Activated T-helper 1 cell treated with anti-CD3 and anti-CD28 coated beads, Interleukin-2, amount 50 U/mL, for 16 hours (primary cell): ENCODE measurements around the gene CACTIN.
"Not testable (repeated sequence)": the region's sequence is repeated elsewhere in the genome, so short reads cannot be mapped to it uniquely, and the experiment has no call there.

ENCODE experiments used
- DNase-seq, 2 donors: peaks; one replicate each; pipeline ENCODE4 v3.0.0-alpha.2; 2020; ENCODE audit warnings: low read depth in 1 of 2, low spot score in 1 of 2

Gene CACTIN

DNA sequence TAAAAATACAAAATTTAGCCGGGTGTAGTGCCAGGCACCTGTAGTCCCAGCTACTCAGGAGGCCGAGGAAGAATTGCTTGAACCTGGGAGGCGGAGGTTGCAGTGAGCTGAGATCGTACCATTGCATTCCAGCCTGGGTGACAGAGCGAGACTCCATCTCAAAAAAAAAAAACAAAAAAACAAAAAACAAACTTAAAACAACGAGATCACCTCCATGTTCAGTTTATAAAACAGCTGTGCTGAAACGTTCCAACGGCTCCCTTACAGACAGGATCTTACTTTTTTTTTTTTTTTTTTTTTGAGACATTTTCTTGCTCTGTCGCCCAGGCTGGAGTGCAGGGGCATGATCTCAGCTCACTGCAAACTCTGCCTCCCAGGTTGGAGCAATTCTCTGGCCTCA, 2.2 kb upstream of the CACTIN start:
- not testable (repeated sequence) for DNase-seq

DNA sequence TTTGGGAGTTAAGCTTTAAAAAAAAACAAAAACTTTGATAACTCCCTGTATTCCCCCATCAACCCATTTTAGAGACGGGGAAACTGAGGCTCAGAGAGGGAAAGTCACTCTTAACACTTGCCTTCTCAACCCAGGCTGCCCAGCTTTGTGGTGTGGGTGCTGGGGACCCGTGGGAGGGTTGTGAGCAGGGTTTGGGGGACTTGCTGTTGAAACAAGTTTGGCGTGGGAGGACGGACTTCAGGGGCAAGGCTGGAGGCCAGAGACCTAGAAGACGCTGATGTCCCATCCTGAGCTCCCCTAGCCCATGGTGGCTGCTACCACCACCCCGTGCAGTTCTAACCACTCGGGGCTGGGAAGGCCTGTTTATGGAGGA, 747 bp upstream of the CACTIN start:
- no peak for DNase-seq

DNA sequence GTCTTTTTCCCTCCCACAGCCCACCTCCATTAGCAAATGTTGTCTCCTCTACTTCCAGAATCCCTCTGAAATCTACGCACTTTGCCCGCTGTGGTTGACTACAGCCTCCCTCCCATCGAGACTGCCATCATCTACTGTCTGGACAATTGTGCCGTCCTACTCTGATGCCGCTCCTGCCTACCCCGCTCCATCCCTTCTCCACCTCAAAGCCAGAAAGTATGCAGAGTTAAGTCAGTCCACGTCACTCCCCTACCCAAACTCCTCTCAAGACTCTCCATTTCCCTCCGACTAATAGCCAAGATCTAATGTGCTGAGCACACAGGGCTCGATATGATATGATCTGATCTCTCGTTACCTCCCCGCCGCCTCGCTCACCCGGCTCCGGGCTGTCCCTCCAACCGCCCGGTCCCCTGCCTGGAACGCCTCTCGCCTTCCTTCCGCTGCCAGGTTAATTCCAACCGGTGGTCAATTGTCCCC, 556 bp downstream of the CACTIN start:
- DNase-seq: no peak

DNA sequence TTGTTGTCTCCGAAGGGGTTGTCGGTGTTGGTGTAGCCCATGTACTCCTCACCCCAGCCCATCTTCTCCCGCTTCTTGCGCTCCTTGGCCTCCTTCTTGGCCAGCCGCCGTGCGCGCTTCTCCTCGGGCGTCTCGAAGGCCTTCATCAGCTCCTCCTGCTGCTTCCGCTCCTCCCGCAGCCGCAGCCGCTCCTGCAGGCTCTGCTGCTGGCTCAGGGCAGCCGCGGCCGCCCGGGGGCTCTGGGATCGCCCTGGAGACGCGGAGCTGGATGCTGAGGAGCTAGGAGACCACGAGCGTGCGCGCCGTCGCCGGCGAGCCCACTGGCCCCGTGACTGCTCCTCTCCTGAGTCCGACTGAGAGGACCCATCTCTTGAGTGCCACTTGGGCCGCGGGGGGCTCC, 2.9 kb downstream of the CACTIN start:
- no peak for DNase-seq

DNA sequence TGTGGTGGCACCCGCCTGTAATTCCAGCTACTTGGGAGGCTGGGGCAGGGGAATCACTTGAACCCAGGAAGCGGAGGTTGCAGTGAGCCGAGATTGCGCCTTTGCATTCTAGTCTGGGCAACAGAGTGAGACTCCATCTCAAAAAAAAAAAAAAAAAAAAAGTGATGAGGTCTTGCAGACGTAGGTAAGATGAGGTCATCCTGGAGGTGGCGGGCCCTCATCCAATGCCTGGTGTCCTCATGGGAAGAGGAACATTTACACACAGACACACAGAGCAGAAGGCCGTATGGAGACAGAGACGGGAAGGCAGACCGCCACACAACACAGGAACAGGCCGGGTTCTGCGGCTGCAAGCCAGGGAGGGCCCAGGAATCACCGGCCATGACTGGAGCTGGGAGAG, 4.4 kb downstream of the CACTIN start:
- DNase-seq: no peak

DNA sequence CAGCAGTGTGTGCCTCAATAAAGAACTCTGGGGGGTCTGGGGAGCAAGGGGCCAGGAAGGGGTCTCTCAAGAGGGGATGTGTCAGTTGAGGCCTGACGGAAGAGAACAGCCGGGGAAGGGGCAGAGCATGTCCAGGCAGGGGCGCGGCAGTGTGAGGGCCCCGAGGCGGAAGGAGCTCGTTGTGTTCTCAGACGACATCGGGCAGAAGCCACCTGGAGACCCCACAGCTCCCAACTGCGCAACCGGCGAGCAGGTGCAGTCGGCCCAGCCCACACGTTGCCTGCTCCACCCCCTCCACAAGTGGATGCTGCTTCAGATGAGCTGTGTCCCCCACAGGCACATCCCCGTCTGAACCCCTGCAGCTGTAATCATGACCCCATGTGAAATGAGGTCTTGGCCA, 4.9 kb downstream of the CACTIN start:
- no peak for DNase-seq

DNA sequence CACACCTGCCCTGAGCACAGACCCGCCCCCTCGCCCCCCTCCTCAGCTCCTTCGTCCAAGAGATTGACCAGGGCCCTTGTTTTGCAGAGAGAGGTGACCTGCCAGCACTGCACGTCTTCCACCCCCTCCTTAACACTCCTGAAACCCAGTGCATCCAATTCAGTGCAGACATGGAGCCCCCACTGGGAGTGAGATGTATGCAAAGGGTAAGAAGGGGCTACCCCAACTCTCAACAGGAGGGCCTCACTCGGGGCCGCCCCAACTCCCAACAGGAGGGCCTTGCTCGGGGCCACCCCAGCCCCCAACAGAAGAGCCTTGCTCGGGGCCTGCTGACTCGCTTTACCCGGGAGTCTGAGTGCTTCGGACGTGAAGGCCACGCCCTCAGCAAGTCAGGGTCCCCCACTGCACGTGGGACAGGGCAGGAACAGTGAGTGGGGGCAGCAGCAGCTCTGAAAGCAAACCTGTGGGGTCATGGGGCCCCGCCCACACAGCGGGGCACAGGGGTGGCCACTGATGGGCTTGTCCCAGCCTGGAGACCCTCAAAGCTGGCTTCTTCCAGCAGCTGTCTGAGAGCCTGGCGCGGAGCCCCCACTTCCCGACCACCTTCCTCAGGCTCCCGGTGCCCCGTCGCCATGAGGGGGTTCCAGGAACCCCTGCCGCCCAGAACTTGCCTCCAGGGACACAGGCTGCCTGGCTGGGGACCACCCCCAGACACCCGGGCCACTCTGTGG, 5.6 kb downstream of the CACTIN start:
- no peak for DNase-seq

DNA sequence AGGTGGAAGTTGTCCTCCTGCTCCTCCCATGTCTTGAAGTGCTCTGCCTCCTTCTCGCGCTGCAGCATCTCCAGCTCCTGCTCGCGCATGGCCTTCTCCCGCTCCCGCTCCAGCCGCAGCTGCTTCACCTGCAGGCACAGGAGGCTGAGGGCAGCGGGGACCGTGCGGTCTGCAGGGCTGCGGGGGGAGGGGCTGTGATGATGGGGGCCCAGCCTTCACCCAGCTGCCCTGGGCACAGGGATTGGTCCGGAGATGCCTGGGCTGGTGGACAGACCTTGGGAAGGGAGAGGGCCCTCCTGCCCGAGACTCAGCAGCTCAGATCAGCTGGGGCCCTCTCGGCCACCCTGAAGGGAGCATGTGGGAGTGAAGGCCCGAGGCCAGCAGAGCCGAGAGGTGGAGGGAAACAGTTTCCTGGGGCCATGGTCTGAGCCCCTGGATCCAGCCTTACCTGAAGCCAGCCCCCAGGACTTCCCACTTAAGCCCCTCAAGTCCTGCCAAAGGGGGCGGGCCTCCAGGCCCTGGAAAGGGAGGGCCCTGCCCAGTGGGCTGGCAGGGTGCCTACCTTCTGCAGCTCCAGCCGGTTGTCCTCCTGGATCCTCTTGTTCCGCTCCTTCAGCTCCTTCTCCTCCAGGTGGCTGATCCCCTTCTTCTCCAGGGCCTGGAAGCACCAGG, 6.3 kb downstream of the CACTIN start:
- DNase-seq: no peak

DNA sequence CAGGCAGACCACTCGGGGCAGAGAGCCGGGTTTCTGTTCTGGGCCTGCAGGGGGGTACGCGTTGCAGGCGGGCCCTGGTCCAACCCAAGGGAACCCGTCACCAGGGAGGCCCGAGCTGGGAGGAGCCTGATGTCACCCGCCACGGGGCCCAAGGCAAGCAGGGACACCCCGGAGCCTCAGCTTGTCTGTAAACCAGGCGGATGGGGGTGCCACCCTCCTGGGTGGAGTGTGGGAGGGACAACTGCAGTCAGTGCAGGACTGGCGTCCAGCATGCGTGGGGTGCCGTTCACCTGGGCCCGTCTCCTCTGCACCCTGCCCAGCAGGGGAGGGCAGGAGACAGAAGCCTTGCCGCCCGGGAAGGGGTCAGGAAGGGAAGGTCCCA, 7.0 kb downstream of the CACTIN start:
- DNase-seq: no peak

DNA sequence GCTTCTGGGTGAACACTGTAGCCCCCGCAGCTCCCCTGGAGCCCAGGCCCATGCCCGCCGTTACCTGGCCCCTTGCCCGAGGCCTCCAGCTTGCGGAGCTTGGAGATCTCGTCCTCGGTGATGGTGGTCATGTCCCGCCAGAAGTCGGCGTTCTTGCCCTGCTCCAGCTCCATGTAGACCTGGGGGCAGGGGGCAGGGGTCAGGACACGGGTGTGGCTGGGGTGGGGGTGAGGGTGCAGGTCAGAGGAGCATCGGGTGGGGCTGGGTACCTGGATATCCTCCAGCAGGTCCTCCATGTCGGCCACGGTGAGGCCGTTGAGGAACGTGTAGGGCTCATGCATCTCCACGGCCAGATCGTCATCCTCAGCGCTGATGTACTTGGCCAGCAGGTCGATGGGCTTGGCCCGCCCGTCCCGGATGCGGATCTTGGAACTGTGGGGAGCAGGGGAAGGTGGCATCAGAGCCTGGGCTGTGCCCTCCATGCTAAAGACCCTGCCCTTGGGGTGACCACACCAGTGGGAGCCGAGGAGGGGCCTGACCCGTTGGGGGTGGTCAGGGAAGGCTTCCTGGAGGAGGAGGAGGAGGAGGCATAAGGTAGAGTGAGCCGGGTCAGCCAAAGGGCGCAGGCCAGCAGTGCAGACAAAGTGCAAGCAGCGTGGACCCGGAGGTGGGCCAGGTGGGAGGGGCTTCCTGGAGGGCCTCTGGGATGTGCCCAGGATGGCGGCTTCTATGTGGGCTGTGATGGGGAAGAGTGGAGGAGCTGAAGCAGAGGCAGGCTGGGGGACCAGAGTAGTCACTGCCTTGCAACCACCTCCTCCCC, 7.6 kb downstream of the CACTIN start:
- DNase-seq: no peak

DNA sequence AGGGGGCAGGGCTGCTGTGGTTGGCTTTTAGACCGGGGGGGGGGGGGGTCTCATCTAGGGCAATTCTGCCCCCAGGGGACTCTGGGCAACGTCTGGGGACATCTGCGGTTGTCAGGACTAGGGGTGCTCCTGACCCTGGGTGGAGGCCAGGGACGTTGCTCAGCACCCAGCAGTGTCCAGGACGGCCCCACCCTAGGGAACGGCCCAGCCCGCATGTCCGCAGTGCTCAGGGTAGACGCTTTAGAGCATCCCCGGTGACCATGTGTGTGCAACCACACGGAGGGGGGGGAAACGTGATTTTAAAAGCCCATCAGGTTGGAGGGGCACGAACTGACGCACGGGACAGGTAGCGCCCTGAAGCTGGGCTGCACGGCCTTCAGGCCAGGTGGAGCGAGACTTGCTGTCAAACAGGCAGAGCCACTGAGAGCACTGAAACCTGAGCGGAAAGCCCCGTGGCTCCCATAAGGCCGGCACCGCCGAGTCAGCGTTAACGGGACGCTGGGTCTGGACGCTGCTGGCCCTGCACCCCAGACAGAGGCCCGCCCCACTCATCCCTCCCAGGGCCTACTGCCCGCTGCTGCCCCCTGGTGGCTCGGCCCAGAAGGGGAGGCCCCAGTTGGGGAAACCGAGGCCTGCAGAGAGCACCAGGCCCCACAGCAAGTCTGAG, 8.3 kb downstream of the CACTIN start:
- peak in 1 of 2 donors; percentile 35 for DNase-seq

DNA sequence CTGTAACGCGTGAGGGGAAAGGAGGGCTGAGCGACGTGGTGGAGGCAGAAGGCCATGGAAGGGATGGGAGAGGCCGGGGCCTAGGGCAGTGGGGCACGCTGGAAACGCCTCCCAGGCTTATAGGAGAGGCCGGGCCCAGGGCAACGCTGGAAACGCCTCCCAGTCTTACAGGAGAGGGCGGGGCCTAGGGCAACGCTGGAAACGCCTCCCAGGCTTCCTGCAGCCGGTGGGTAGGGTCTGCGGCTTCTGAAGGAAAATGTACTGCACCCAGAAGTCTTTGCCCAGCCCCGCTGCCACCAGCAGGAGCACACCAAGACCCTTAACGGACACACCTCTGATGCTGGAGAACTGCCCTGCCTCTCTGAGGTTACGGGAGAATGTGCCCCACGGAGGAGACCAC, 9.1 kb downstream of the CACTIN start:
- no peak for DNase-seq

DNA sequence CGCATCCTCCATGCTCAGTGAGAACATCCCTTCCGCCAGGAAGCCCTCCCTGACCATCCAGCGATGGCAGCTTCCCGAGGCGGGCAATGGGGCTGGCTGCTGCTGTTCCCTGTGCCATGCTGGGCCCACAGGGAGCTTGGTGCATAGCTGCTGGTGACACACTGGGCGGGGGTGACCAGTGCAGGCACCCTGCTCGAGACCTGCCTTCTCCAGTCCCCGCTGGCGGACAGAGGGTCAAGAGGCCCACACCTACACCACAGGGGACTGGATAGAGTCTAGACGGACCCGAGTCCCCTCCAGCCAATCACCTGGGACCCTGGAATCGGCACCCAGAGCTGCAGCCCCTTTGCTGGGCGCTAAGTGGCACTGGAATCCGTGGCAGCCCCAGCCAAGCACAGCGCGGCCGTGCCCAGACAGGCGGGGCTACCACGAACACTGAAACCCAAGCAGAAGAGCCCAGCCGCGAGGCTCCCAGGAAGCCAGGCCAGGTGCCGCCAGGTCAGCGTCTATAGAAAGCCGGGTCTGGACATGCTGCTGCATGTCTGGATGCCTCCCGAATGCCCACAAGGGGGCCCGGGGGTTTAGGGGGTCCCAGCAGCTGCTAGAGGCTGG, 11.0 kb downstream of the CACTIN start:
- DNase-seq: no peak

DNA sequence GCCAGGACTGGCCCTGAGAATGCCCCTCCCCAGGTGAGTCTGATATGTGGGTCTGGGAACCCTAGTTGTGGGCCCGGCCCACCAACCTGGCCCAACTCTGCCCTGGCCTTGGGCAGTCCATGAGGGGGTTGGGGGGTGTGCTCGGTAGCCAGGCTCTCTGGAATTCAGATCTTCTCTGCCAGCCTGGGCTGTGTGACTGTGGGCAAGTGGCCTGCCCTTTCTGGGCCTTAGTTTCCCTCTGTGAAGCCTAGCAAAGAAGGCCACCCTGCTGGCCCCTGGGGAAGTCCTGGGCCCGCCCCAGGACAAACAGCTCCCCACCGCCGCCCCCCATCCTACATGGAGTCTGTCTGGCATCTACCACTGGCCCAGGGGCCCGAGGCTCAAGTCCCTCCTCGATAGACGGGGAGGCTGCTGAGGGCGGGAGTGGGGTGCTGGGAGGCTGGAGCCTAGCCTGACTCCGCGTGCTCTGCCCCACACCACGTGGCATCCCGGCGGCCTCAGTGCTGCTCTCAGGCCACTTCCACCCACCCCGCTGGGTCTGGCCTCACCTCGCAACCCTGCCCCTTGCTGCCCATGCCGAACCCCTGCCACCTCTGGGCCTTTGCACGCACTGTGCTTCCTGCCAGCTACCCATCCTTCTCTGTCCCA, 11.6 kb downstream of the CACTIN start:
- DNase-seq: no peak

DNA sequence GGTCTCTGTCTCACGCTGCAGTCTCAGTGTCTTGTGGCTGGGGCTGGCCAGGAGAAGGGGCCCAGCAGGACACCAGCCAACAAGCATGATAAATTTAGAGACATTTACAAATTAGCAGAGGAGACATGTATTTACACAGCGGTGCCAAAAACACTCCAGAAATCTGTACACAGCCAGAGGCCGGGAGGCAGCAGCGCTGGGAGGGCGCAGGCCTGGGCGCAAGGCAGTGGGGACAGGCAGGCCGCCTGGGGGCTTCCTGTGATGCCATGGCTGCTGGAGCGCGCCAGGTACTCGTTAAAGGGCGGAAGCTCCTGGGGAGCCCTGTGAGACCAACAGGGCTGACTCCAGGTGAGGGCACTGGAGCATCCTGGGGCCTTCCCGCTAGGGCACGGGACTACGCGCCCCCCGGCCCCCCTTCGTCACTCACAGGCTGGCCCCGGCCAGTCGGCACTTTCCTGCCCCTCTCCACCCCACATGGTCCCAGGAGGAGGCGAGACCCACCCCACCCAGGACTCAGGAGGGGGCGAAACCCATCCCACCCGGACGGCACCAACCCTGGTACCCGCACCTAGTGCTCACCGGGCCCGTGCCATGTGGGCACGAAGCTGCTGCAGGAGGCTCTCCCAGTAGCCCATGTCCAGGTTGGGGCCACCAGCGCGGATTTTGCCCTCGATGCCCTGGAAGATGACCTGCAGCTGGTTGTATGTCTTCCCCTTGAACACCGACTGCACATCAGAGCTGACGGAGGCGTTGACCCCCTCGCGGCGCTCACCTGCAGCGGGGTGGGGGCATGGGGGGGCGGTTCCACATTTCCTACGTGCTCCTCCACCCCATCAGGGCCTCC, 12.6 kb downstream of the CACTIN start:
- no peak for DNase-seq

DNA sequence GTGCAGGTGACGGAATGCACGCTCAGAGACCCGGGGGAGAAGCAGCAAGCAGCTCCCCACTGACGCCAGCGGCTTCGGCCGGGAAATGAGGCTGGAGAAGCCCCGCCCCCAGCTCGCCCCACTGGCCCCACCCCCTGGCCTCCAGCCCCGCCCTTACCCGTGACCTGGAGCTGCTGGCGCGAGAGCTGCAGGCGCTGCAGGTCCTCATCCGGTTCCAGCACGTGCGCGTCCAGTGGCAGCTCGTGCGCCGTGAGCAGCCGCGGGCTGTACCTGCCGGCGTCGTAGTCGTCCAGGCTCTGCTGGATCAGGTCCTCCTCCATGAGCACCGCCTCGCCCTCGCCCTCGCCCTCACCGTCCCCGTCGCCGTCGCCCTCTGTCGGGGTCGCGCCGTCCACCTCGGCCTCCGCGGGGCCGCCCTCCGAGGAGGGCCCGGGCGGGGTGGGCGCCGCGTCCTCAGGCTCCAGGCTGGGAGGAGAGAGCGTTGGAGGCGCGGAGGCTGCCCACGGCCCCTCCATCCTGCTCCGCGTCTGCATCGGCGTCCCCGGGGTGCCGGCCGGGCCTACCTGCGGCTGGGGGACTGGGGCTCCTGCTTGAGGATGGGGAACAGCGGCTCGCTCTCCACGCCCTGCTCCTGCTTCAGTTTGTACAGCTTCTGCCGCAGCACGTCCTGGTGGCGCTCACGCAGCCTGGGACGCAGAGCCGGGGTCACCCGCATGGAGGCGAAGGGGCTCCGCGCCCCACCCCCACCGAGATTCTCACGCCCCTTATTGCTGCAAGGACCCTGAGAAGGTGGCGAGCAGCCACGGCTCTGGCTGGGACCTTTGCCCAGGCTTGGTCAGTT, 13.5 kb downstream of the CACTIN start:
- DNase-seq: no peak

DNA sequence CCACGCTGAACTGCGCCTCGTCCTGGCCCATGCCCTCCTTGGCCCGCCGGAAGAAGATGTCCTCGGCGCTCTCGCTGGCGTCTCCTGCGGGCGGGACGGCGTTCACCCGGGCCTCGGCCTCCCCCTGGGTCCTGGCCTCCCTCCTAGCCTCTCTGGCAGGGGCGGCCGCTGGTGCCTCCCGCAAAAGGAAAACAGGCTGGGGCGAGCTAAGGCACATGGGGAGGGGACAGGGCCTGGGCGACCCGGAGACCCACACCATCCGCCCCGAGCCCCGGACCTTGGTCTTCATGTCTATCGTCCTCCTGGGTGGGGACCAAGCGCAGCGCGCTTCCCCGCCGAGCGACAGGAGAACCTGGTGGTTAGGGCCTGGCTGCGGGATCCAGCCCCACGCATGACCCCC, 14.3 kb downstream of the CACTIN start:
- no peak for DNase-seq

DNA sequence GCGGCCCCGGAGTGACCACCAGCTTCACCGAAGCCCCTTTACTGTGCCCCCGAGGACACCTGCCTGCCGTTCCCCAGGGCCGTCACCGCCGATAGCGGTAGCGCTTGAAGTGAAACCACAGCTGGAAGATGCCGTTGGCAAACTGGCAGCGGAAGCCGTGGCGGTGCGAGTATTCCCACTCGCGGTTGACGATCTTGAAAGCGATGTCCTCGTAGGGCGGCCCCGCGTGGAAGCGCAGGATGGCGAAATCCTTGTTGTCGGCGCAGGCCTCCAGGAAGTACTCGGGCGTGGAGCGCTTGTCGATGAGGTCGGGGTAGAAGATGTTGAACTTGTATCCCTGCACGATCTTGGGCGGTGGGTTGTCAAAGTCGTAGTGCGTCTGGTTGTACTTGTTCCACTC, 14.7 kb downstream of the CACTIN start:
- DNase-seq: no peak
